HFFc6 (cell line): ENCODE measurements around the gene PHTF2. TPM values are rescaled to one million over a fixed set of nuclear protein-coding genes. Genes with fewer than 3 reads are reported as not detected.

Experiments
- DNase-seq: peaks from one replicate; pipeline ENCODE4 v3.0.0-alpha.2; 2018
- H3K27ac Mint-ChIP-seq: 2 replicates; pipeline ENCODE4 v1.8.0; 2020; ENCODE audit warnings: mild to moderate bottlenecking, mixed read lengths
- H3K27me3 Mint-ChIP-seq: 2 replicates; pipeline ENCODE4 v1.8.0; 2021; ENCODE audit warnings: mild to moderate bottlenecking, moderate library complexity, mixed read lengths; ENCODE audit not compliant: insufficient read depth
- H3K36me3 Mint-ChIP-seq: 2 replicates; pipeline ENCODE4 v1.8.0; 2021; ENCODE audit warnings: low read depth, mixed read lengths
- H3K4me1 Mint-ChIP-seq: 2 replicates; pipeline ENCODE4 v1.8.0; 2020; ENCODE audit warnings: low read depth, mixed read lengths
- H3K4me3 Mint-ChIP-seq: 2 replicates; pipeline ENCODE4 v1.8.0; 2020; ENCODE audit warnings: mild to moderate bottlenecking, moderate library complexity, mixed read lengths
- H3K9me3 Mint-ChIP-seq: 2 replicates; pipeline ENCODE4 v1.8.0; 2020; ENCODE audit warnings: mild to moderate bottlenecking, mixed read lengths
- total RNA-seq, 6 experiments: library from RNA; stranded (reverse); fragmentation: NEBNext Ultra II Directional; extraction: Animal tissue kit (Norgen Biotek cat#: 25700); gene quantifications; 2 replicates in 1 of 6; 3 replicates in 5 of 6; pipeline ENCODE4 v1.2.3, GENCODE V29; 2021
- TF ChIP-seq, protein P1 (sequence below): fragments of 200-600 bp; sonication (generic); IDR thresholded peaks from 2 replicates; pipeline ENCODE4 v1.5.0; 2021; ENCODE audit warnings: antibody characterized with exemption, mild to moderate bottlenecking

PHTF2 gene
- total RNA-seq, 6 experiments from 2014 or later, result 59.8 to 83.2 (median 71.9) TPM

DNA sequence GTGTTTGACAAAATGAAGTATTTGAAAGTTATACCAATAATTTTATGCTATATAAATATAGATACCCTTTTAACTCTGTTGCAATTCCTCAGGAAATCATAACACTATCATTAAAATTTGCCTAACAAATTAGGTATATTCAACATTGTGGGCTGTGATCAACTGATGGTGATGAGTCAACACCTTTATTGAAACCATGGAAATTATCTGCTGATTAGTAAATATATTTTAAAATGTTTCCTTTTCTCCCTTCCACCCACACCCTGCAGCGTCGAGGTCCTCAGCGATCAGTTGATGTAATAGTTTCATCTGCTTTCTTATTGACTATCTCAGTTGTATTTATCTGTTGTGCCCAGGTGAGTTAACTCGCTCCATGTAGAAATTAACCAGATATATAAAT, 143.9 kb downstream of the PHTF2 start:
- TF ChIP-seq, protein P1, sequence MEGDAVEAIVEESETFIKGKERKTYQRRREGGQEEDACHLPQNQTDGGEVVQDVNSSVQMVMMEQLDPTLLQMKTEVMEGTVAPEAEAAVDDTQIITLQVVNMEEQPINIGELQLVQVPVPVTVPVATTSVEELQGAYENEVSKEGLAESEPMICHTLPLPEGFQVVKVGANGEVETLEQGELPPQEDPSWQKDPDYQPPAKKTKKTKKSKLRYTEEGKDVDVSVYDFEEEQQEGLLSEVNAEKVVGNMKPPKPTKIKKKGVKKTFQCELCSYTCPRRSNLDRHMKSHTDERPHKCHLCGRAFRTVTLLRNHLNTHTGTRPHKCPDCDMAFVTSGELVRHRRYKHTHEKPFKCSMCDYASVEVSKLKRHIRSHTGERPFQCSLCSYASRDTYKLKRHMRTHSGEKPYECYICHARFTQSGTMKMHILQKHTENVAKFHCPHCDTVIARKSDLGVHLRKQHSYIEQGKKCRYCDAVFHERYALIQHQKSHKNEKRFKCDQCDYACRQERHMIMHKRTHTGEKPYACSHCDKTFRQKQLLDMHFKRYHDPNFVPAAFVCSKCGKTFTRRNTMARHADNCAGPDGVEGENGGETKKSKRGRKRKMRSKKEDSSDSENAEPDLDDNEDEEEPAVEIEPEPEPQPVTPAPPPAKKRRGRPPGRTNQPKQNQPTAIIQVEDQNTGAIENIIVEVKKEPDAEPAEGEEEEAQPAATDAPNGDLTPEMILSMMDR, result no peak
- H3K36me3 Mint-ChIP-seq, result peaks cover 5% of the 10 kb centered on the region; the same call in 1 of the 2 replicates
- DNase-seq, result no peak
- H3K27ac Mint-ChIP-seq, result no peak overlapping the region
- H3K4me1 Mint-ChIP-seq, result no peaks in the 10 kb centered on the region
- no peaks in the 10 kb centered on the region for H3K9me3 Mint-ChIP-seq
- no peaks in the 10 kb centered on the region; the same call in 1 of the 2 replicates for H3K27me3 Mint-ChIP-seq
- no peak overlapping the region for H3K4me3 Mint-ChIP-seq

DNA sequence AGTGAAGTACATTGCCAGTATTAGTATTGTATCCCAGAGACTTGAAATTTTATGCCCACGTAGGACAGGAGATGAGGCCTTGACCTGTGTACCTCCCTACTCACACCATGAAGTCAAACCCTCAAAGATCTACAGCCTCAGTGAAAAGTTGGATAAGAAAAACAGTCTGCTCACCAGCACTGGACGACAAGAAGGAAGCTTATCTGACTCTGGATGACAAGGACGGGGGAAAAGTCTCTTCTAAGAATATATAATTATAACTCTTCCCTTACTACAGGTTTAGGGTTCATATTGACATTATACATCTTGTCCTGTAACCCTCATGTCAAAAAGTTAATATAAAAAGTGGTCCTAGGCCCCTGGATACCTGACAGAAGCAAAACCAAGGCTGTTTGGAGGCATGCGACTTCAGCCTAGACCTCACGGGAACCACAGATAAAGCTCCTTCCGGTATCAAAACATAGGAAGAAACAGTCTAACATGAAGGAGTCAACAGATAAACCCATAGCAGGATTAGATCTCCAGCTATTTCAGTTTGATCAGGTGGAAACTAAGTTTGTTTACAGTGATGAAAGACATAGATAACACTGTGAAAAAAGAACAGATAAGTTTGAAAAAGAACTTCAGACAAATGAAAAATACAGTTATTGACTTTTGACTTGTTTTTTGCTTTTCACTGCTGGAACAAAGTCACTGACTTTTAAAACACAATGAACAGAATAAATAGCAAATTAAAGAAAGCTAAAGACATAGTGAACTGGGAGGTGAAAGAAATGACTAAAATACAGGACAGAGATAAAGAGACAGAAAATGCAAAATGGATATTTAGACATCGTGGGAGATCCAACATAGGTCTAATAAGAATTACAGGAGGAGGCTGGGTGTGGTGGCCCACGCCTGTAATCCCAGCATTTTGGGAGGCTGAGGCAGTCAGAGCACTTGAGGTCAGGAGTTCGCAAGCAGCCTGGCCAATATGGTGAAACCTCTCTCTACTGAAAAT, 145.9 kb downstream of the PHTF2 start:
- H3K9me3 Mint-ChIP-seq, result no peaks in the 10 kb centered on the region
- TF ChIP-seq, protein P1, result no peak
- H3K36me3 Mint-ChIP-seq, result peaks cover 5% of the 10 kb centered on the region; the same call in 1 of the 2 replicates
- H3K4me1 Mint-ChIP-seq, result no peaks in the 10 kb centered on the region
- no peak for DNase-seq
- no peak overlapping the region for H3K4me3 Mint-ChIP-seq
- no peak overlapping the region for H3K27ac Mint-ChIP-seq
- H3K27me3 Mint-ChIP-seq, result no peaks in the 10 kb centered on the region; the same call in 1 of the 2 replicates

DNA sequence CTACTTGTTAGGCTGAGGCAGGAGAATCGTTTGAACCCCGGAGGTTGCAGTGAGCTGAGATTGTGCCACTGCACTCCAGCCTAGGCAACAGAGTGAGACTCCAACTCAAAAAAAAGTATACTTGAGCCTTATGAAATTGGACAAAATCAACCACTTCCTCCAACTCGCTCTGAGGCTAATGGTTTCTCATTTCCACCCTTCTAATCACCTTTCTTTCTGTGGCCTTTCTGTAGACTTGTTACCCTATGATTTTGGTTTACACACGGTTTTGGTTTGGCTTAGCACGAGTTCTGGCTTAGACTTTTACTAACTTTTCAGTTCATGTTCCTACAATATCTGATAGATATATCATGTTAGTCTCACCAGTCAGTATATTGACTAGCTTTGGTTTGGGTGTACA, 152.0 kb downstream of the PHTF2 start:
- DNase-seq, result no peak
- TF ChIP-seq, protein P1, result no peak
- no peaks in the 10 kb centered on the region for H3K9me3 Mint-ChIP-seq
- no peak overlapping the region for H3K27ac Mint-ChIP-seq
- no peaks in the 10 kb centered on the region for H3K4me1 Mint-ChIP-seq
- no peak overlapping the region for H3K4me3 Mint-ChIP-seq
- H3K27me3 Mint-ChIP-seq, result no peaks in the 10 kb centered on the region; the same call in 1 of the 2 replicates
- H3K36me3 Mint-ChIP-seq, result no peaks in the 10 kb centered on the region

DNA sequence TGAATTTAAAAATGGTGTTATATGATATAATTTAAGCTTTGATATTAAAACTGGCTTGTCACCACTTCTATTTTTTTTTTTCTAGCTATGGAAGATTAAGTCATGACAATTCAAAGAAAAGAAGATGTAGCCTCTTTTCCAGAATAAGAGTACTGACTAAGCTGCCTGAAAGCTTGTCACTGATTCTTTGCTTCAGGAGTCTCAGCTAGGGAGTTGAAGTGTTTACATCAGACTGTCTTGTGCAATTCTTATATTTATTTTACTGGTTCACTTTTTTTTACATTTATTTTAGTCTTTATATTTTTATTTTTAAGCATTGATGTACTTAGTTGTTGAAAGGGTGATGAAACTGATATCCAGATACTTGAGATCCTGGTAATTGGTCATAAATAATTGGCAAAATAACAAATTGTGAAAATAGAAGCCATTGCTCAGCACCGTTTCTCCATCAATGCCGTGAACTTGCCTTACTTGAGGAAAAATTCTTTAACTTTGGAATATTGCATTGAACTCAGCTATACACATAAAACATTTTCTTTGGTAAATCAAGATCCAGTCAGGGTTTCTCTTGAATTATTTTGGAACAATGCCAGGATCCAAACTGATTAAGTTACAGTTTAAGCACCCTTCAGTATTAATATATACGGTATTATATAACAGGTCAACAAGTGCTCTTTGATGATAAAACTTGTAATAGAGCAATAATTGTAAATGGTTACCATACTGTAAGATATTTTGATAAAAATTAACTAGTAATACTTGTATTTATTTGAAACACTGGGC, 156.4 kb downstream of the PHTF2 start:
- Mint-ChIP-seq H3K4me3 (no peak overlapping the region), H3K9me3 (no peaks in the 10 kb centered on the region), H3K4me1 (no peaks in the 10 kb centered on the region), H3K27me3 (no peaks in the 10 kb centered on the region), H3K27ac (no peak overlapping the region), H3K36me3 (no peaks in the 10 kb centered on the region)
- no peak for DNase-seq
- TF ChIP-seq, protein P1, result no peak

DNA sequence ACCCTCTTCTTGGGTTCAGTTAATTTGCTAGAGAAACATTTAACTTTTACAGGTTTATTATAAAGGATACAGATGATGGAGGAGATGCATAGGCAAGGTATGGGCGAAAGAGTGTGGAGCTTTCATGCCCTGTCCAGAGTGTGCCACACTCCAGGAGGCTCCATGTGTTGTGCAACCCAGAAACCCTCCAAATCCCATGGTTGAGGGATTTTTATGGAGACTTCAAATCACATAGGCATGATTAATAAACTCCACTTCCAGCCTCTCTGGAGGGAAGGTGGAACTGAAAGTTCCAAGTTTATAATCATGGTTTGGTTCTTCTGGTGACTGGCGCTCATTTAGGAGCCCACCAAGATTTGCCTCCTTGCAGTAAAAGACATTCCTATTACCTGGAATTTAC, 159.9 kb downstream of the PHTF2 start:
- Mint-ChIP-seq H3K27me3 (no peaks in the 10 kb centered on the region; the same call in 1 of the 2 replicates), H3K4me1 (peaks cover 6% of the 10 kb centered on the region)
- TF ChIP-seq, protein P1, result no peak

More for the DNA sequence above, 159.9 kb downstream of the PHTF2 start:
- Mint-ChIP-seq H3K4me3 (no peak overlapping the region), H3K9me3 (no peaks in the 10 kb centered on the region), H3K36me3 (no peaks in the 10 kb centered on the region), H3K27ac (no peak overlapping the region)
- DNase-seq, result no peak
